DND-41 (cell line): ENCODE data around the gene GALR3.

Experiments used
- ATAC-seq: fragments of 200-7000 bp; cut with Tn5 transposase; 3 replicates; pipeline ENCODE4 v1.9.1; 2021; ENCODE audit warnings: low read depth; ENCODE audit not compliant: insufficient read depth
- DNase-seq: peaks from one replicate; pipeline ENCODE4 v3.0.0-alpha.2; 2020
- H2AFZ ChIP-seq: 2 replicates; pipeline ENCODE4 v1.6.0; 2012; ENCODE audit warnings: low read depth, low read length
- H3K27ac ChIP-seq: 2 replicates; pipeline ENCODE4 v1.5.1; 2012; ENCODE audit warnings: low read length, inconsistent platforms
- H3K27me3 ChIP-seq: fragments of 200-600 bp; sonication (generic); 2 replicates; pipeline ENCODE4 v1.6.0; 2012; ENCODE audit warnings: low read length, mild to moderate bottlenecking, inconsistent platforms; ENCODE audit not compliant: insufficient read depth, poor library complexity
- H3K36me3 ChIP-seq: 2 replicates; pipeline ENCODE4 v1.5.1; 2012; ENCODE audit warnings: low read length, inconsistent platforms; ENCODE audit not compliant: insufficient read depth
- H3K4me1 ChIP-seq: 2 replicates; pipeline ENCODE4 v1.5.1; 2012; ENCODE audit warnings: mild to moderate bottlenecking, low read length; ENCODE audit not compliant: insufficient read depth
- H3K4me2 ChIP-seq: 2 replicates; pipeline ENCODE4 v1.6.0; 2012; ENCODE audit warnings: mild to moderate bottlenecking, moderate library complexity, low read length, inconsistent platforms; ENCODE audit not compliant: insufficient read depth
- H3K4me3 ChIP-seq, 2 experiments: fragments of 200-600 bp in 1 of 2; shearing (Covaris generic) in 1 of 2; 2 replicates each; pipeline ENCODE4 v1.5.1; 2012 to 2016; ENCODE audit warnings: inconsistent platforms in 2 of 2, low read length in 2 of 2, mild to moderate bottlenecking in 2 of 2, low read depth in 1 of 2, moderate library complexity in 1 of 2
- H3K79me2 ChIP-seq: 2 replicates; pipeline ENCODE4 v1.6.0; 2012; ENCODE audit warnings: low read length, inconsistent platforms; ENCODE audit not compliant: insufficient read depth
- H3K9ac ChIP-seq: 2 replicates; pipeline ENCODE4 v1.6.0; 2012; ENCODE audit warnings: low read depth, mild to moderate bottlenecking, inconsistent platforms, low read length, moderate library complexity
- H3K9me3 ChIP-seq: 2 replicates; pipeline ENCODE4 v1.5.1; 2012; ENCODE audit warnings: low read length, moderate library complexity, mild to moderate bottlenecking, inconsistent platforms; ENCODE audit not compliant: insufficient read depth, severe bottlenecking
- H4K20me1 ChIP-seq: 2 replicates; pipeline ENCODE4 v1.6.0; 2012; ENCODE audit warnings: low read length; ENCODE audit not compliant: insufficient read depth
- EZH2 ChIP-seq: IDR thresholded peaks from 3 replicates; pipeline ENCODE4 v1.6.1; 2012; ENCODE audit warnings: borderline replicate concordance, low read depth, mild to moderate bottlenecking, moderate library complexity, low read length, inconsistent platforms; ENCODE audit not compliant: severe bottlenecking
- TF ChIP-seq, protein P1 (sequence below): IDR thresholded peaks from 2 replicates; pipeline ENCODE4 v1.5.1; 2012; ENCODE audit warnings: borderline replicate concordance, low read length, moderate library complexity, mild to moderate bottlenecking; ENCODE audit not compliant: poor library complexity, severe bottlenecking; ENCODE audit errors: extremely low read depth

Gene GALR3

DNA sequence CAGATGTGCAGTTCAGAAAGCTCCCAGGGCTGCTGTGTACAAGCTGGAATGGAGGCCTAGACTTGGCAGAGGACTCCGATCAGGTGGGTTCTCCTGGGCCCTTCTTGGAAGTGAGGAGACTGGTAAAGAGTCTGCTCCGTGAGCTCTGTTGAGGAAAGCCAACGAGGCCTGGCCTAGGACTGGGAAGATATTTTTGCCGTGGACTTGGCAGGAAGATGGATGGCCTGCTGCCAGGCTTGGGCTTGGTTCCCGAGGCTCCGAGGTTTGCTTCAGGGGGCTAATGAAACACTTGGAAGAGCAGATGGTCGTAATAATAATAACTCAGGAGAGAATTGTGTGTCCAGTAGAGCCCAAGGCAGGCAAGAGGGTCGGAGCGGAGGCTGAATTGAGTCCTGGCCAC, 3.9 kb downstream of the GALR3 start:
- Histone ChIP-seq H3K79me2 (no peaks in the 10 kb centered on the region), H3K4me3 (no peak overlapping the region), H3K27me3 (no peaks in the 10 kb centered on the region), H3K9me3 (no peaks in the 10 kb centered on the region), H3K4me2 (no peak overlapping the region), H3K27ac (no peak overlapping the region), H3K36me3 (peaks cover 33% of the 10 kb centered on the region), H3K4me1 (no peaks in the 10 kb centered on the region), H3K9ac (no peak overlapping the region), H2AFZ (no peak overlapping the region), H4K20me1 (no peaks in the 10 kb centered on the region; the same call in 1 of the 2 replicates)
- TF ChIP-seq, protein P1, sequence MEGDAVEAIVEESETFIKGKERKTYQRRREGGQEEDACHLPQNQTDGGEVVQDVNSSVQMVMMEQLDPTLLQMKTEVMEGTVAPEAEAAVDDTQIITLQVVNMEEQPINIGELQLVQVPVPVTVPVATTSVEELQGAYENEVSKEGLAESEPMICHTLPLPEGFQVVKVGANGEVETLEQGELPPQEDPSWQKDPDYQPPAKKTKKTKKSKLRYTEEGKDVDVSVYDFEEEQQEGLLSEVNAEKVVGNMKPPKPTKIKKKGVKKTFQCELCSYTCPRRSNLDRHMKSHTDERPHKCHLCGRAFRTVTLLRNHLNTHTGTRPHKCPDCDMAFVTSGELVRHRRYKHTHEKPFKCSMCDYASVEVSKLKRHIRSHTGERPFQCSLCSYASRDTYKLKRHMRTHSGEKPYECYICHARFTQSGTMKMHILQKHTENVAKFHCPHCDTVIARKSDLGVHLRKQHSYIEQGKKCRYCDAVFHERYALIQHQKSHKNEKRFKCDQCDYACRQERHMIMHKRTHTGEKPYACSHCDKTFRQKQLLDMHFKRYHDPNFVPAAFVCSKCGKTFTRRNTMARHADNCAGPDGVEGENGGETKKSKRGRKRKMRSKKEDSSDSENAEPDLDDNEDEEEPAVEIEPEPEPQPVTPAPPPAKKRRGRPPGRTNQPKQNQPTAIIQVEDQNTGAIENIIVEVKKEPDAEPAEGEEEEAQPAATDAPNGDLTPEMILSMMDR: no peak
- TF ChIP-seq EZH2: no peak
- ATAC-seq (no peak), DNase-seq (no peak)

DNA sequence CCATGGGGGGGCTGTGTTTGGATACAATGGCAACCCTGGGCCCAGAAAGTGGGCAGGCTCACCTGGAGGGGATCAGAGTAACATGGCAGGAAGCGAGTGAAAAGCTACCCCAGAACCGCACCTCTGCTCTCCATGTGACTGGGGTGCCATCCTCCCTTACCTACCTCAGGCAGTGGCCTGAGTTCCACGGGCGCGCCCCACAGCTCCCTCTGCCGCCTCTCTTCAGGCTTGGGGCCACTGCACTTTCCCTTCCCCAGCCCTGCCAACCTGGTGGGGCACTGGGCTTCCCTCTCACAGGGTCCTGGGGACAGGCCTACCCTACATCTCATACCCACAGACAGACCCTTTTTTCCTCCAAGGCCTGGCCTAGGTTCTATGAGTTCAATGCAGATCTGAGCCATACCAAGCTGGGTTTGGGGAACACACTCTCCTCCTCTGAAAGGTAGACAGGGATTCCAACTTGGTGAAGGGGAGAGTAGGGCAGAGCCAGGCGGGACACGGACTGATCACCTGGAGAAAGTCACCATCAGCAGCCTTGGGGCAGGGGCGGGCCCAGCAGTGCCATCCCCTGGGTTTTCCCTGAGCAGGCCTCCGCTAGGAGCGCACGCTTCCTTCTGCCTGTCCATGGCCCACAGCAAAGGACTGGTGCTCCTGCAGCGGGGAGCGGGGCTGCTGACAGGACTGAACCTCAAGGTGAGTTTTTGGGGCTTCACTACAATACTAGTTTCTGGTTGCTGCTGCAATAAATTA, 7.1 kb downstream of the GALR3 start:
- Histone ChIP-seq H3K9me3 (no peaks in the 10 kb centered on the region), H3K9ac (no peak overlapping the region), H4K20me1 (no peaks in the 10 kb centered on the region; the same call in 1 of the 2 replicates), H3K4me1 (no peaks in the 10 kb centered on the region), H3K27ac (no peak overlapping the region), H3K36me3 (peaks cover 57% of the 10 kb centered on the region), H3K4me3 (no peak overlapping the region), H3K79me2 (no peaks in the 10 kb centered on the region), H2AFZ (no peak overlapping the region), H3K4me2 (no peak overlapping the region), H3K27me3 (no peaks in the 10 kb centered on the region)
- no peak for TF ChIP-seq EZH2
- TF ChIP-seq, protein P1: no peak
- no peak for DNase-seq
- ATAC-seq: no peak

DNA sequence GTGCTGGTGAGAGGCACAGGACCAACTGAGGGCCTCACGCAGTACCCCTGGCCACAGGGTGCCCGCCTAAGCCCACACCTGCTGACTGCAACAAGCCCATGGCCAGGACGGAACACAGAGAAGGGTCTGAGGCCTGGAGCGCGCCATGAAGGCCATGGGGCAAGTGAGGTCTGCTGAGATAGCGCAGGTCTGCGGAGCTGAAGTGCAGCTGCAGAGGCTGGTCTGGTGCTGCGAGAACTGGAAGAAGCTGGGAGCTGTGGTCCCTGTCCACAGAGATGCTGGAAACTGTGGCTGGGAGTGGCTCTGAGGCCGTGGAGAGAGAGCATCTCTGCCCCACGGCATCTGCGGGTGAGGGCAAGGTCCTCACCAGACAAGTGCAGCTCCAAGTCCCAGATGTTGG, 8.3 kb downstream of the GALR3 start:
- no peak overlapping the region for H3K9ac ChIP-seq

More for the DNA sequence above, 8.3 kb downstream of the GALR3 start:
- Histone ChIP-seq H3K79me2 (no peaks in the 10 kb centered on the region), H3K27me3 (no peaks in the 10 kb centered on the region), H3K4me2 (no peak overlapping the region), H3K4me1 (no peaks in the 10 kb centered on the region), H2AFZ (no peak overlapping the region), H3K27ac (no peak overlapping the region), H3K4me3 (no peak overlapping the region), H3K36me3 (peaks cover 61% of the 10 kb centered on the region), H3K9me3 (no peaks in the 10 kb centered on the region), H4K20me1 (no peaks in the 10 kb centered on the region; the same call in 1 of the 2 replicates)
- TF ChIP-seq, protein P1: no peak
- TF ChIP-seq EZH2: no peak
- ATAC-seq (no peak), DNase-seq (no peak)
